ENCODE measurements around the gene LRRC71.
A peak's percentile ranks its signal among the peaks of the same experiment; 100 is the strongest.

The LRRC71 gene

GRCh38 chr1:156929596-156930238, 9.3 kb downstream of the LRRC71 start:
- no peak for DNase-seq

DNA sequence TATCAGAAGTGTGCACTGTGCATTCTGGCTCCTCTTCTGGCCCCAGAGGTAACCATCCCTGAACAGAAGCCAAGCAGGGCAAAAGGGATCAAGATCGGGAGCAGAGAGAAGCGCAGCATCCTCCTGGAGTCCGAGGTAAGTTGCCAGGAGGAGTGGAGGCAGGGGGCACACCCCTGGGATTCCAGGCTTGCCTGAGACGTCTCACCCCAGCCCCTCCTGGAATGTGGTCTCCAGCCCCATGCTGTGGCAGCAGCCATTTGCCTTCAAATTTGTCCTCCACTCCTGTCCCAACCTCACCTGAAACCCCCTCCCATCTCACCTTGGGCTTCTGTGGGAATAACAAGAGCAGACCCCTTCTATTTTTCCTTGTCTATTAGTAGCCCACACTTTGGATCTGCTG, 10.1 kb downstream of the LRRC71 start:
- DNase-seq, result no peak

GRCh38 chr1:156931211-156931952, 10.9 kb downstream of the LRRC71 start:
- no peak for DNase-seq

DNA sequence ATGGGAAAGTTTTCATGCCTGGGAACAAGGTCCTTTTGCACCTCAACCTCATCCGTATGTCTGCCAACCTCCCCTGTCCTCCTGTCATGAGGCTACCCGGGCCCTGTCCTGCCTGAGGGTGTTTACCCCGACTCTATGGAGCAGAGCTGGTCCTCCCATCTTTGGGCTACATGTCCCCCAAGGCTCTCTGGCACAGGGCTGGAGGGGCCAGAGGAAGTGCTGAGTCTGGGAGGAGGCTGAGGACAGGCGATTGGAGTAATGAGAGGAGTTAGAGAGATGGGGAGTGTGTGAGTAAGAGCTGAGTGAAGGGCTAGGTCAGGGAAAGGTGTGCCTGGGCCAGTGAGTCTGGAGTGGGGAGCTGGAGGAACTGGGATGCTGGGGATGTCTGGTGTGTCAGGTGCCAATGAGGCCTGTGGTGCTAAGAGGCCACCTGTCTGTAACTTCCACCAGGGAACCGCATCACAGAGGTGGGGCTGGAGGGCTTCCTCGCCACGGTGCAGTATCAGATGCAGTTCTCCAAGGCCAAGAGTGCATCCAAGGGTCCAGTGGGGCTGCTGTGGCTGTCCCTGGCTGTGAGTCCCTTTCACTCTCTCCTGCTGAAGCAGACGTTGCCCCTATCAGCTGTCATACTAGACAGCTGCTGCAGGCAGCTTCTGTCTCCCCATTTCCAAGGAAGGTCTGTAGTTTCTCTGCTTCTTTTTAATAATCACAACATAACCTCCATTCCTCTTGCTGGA, 11.7 kb downstream of the LRRC71 start:
- DNase-seq, result no peak

GRCh38 chr1:156933136-156933535, 12.7 kb downstream of the LRRC71 start:
- no peak for DNase-seq

GRCh38 chr1:156935505-156936128, 15.2 kb downstream of the LRRC71 start:
- no peak for DNase-seq

DNA sequence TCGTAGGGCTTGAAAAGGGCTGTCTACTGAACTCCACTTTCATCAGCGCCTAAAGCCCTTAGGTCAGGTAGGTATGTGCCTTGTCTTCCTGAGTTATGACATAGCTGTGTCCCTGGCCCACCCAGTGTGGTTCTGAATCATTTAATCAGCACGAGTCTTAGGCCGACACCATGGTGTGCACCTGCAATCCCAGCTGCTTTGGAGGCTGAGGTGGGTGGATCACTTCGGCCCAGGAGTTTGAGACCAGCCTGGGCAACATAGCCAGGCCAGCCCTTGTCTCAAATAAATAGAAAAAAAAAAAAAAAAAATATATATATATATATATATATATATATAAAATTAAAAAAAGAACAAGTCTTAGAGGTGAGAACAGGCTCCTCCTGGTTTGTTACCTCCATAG, 15.8 kb downstream of the LRRC71 start:
- DNase-seq, result no peak

DNA sequence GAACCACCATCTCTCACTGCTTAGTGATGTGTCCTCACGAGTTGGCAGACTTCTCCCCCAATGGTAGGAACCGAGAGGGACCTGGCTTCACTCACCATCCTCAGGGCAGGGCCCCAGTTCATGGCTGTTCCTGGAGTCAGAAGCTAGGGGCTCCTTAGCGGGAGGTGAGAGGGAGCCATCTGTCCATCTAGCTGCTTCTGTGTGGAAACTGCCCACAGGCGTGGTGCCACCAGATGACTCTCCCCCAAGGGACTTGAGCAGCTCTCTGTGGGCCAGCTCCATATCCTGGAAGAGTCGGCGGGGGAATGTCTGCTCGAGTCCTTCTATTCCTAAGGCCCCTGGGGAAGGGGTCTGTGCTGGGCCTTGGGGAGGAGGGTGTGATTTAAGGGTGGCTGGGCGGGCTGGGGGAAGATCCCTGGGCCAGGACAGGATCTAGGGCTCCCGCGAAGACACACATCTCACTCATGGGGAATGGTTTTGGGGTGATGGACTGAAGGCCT, 16.3 kb downstream of the LRRC71 start:
- DNase-seq, result no peak

DNA sequence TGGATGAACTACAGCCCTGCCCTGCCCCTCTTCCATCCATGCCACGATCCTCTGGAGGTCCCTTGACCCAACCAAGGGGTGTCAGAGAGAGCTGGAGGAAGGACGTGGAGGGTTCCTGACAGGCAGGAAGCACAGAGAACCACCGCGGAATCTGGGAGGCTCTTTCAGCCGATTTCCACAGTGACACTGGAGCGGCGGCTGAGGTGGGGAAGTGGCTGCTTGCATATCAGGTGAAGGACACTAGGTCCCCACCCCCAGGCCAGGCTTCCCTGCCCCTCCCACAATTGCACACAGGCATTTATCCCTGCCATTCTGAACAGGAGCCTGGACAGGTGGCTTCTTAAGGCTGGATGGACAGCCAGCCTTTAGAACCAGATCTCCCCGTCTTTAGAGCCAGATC, 17.5 kb downstream of the LRRC71 start:
- DNase-seq, result no peak

- DNase-seq, result no peak
Measured at GRCh38 chr1:156938813-156939212, 18.4 kb downstream of the LRRC71 start.

- no peak for DNase-seq
Measured at GRCh38 chr1:156939786-156940334, 19.4 kb downstream of the LRRC71 start.

- no peak for DNase-seq
Measured at GRCh38 chr1:156941675-156942074, 21.2 kb downstream of the LRRC71 start.

DNA sequence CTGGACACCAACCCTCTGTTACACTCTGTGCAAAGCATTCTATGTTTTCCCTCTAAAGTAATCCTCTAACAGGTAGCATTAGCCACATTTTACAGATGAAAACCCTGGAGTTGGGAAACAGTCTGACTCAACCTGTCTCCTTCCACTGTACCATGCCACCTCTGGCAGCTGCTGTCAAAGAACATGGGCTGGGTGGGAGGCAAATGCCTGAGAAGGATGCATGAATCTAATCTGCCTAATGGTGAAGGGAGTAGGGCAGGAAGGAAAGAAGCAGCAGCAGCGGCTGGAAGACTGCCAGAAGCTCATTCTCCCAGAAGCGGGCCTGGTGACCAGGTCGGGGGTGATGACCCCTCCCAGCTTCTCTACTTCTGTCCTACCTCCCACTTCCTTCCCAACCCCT, 21.7 kb downstream of the LRRC71 start:
- DNase-seq, result no peak

DNA sequence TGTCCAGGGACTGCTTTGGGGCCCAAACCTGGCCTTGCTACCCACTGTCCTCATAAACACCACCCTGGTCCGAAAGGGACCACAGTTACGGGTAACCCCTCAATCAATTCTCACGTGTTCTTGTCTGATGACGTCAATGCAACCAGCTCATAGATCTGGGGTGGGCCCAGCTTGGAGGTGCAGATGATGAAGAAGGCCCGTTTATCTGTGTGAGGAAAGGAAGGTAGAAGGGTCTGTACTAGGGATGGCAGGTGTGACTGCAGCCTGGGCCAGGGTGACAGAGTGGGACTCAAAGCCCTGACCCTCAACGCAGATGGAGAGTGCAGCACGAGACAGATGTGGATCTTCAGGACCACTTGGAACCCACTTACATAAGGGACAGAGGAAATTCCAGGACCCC, 22.1 kb downstream of the LRRC71 start:
- no peak for DNase-seq

GRCh38 chr1:156943756-156944155, 23.3 kb downstream of the LRRC71 start:
- no peak for DNase-seq

DNA sequence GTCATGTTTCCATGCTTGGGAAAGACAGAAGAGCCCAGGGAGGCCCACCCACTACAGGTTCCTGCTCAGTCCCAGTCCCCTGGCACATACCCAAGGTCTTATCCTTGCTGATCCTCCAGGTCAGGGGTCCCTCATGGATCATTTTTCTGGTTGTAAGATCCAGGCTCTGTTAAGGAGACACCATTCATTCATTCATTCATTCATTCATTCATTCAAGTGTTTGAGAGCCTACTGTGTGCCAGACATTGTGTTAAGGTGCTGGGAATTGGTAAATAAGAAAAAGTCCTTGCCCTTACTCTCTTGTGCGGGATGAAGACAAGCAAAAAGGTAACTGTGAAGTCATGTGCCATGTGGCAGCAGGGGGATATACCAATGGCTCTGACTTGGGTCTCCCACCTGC, 23.8 kb downstream of the LRRC71 start:
- DNase-seq, result no peak

- no peak for DNase-seq
Measured at GRCh38 chr1:156944848-156945247, 24.4 kb downstream of the LRRC71 start.

DNA sequence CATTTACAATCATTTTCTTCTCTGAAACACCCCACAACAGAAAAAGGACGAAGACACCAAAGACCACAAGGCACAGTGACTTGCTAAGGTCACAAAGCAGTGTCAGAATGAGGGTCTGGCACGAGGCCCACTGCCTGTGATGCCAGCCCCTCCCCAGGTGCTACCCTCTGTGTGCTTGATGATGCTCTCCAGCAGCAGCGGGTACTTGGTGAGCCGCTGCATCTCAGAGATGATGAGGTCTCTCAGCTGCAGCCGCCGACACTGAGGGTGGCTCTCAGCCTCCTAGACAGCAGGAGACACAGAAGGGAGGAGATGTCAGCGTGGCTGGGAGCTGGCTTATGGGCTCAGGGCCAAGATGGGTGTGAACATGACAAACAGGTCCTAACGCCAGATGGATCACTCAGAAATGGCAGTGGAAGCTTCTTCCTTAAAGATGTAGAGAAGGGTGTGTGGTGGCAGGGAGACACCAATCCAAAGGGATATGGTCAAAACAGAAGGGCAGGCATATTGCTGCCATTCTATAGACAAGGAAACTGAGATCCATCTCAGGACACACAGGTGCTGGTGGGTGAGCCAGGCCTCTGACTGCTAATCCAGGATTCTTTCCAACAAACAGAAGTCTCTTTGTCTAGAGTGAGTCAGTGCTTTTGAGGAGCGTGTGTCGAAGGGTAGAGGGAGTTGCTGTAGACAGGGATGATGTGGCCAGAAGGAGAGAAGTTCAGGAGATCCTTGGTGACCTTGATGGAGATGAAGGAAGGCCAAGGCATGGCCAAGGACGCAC, 25.6 kb downstream of the LRRC71 start:
- peak; percentile 49 for DNase-seq

- DNase-seq, result no peak
Measured at GRCh38 chr1:156947127-156947526, 26.7 kb downstream of the LRRC71 start.

DNA sequence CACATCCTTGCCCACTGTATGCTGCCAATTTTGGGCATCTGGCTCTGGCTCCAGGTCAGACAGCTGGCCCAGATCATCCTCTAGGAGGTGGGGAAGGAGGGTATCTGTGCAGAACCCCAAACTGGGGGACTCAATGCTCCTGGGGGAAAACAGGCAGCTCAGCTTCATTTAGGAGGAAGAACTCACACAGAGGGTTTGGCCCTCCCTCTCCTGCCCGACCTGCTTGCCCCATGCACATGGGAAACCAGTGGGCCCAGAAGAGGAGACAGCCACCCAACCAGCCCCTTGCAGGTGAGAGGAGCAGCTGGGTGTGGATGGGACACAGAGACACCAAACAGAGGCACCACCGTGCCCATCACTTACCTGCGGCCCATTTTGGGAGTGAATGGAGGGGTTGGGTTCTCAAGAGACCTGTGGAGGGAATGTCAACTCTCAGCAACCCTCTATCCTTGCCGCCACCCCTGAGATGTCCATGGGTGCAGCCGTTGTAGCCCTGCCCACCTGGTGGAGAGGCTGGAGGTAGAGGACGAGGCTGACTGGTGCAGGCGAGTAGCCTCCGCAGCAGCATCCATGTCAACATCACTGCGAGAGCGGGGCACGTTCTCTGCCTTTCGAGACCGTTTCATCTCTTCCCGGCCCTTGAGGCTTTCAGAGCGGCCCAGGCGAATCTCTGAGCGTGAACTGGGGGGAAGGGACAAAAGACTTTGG, 27.5 kb downstream of the LRRC71 start:
- no peak for DNase-seq

DNA sequence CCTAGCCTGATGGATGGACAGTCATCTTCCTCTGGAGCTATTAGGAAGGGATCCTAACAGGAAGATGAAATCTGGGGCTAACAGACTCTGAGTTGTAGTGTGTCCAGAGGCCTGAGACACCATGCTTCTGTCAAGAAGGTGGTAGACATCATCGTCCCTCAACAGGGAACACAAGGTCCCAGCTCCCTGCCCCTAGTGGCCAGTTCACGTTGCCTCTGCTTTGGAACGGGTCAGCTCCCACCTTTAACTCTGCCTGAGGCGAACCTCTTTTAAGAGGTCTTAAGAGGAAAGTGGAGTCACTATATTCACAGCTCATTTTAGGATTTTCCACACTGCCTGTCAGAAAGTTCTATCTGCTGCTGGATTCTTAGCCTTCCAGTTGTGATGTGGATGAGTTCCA, 28.3 kb downstream of the LRRC71 start:
- DNase-seq, result no peak

GRCh38 chr1:156949127-156949526, 28.7 kb downstream of the LRRC71 start:
- no peak for DNase-seq
